CD4-positive, alpha-beta T cell treated with Interleukin-6 for 4 hours (primary cell): ENCODE data around the gene FOLH1.
"Not testable (repeated sequence)": the region's sequence is repeated elsewhere in the genome, so short reads cannot be mapped to it uniquely, and the experiment has no call there.

Experiments used
- DNase-seq: peaks from one replicate; pipeline ENCODE4 v3.0.0-alpha.2; 2020; ENCODE audit warnings: mixed read lengths

FOLH1 gene

DNA sequence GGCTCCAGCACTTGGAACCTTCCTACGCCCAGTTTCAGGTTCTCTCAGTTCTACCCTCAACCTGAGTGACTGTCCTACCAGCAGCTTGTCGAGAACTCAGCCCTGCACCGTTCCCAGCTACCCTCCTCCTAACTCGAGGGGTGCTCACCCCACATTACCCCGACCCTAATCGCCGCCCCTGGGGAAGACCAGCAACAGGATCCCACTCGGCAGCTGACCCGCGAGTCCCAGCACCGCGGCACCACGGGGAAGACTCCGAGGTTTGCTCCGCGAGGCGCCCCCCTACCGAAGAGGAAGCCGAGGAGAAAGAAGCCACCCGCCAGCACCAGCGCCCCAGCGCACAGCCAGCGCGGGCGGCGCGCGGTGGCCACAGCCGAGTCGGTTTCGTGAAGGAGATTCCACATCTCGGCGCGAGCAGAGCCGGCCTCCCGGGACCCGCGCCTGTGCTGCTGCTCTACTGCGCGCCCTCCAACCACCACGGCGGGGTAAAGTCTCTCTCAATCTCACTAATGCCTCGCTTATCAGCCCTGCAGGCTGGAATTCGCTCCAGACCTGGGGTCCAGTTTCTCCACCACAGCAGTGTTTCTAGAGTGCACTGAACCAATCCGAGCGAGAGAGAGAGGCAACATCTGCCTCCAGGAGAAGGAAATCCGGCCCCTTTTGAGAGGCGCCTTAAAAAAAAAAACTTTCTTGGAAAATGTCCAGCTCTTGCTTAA lies at the start of gene FOLH1:
Gene FOLH1 (minus strand): TSS at position 597 of the 716 bp plus-strand sequence. CDS start 193 bp downstream, at position 404.
- DNase-seq = no peak

DNA sequence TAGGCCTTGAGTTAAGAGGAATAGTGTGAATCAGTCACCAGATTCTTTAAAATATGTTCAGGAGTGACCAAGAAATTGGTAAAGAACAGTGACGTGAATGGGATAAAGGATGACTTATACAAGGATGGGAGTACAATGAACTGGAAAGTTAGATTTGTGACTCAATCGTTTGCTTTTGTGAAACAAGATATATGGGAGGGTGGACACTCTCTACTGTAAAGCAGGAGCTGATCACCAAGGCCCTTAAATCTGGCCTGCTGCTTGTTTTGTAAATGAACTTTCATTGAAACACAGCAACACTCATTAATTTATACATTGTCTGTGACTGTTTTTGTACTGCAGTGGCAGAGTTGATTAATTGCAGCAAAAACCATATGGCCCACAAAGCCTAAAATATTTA lies 46.7 kb upstream of the FOLH1 start:
- DNase-seq = not testable (repeated sequence)

DNA sequence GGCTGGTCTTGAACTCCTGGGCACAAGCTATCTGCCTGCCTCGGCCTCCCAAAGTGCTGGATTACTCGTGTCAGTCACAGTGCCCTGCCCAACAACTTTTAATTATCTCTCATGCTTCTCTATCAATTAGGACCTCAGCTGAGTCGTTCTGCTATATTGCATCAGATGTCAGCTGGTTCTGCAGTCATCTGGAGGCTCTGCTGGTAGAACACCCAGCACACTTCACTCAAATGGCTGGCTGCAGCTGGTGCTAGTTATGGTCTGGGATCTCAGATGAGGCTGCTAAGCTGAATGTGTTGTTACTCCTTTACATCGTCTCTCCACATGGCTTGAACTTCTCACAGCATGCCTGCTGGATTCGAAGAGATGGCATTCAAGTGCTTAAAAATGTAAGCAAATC lies 42.8 kb upstream of the FOLH1 start:
- DNase-seq = not testable (repeated sequence)

DNA sequence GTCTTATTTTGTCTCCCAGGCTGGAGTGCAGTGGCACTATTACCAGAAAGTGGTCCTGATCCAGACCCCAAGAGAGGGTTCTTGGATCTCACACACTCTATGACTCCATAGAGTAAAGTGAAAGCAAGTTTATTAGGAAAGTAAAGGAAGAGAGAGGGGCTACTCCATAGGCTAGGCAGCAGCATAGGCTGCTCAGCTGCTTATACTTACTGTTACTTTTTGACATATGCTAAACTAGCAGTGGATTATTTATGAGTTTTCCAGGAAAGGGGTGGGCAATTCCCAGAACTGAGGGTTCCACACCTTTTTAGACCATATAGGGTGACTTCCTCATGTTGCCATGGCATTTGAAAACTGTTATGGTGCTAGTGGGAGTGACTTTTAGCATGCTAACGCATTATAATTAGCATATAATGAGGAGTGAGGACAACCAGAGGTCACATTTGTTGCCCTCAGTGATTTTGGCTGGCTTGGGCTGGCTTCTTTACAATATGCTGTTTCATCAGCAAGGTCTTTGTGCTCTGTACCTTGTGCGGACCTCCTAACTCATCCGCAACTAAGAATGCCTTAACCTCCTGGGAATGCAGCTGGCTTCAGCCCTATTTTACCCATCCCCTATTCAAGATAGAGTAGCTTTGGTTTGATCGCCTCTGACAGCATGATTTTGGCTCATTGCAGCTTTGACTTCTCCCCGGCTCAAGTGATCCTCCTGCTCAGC lies 42.2 kb upstream of the FOLH1 start:
- not testable (repeated sequence) for DNase-seq

DNA sequence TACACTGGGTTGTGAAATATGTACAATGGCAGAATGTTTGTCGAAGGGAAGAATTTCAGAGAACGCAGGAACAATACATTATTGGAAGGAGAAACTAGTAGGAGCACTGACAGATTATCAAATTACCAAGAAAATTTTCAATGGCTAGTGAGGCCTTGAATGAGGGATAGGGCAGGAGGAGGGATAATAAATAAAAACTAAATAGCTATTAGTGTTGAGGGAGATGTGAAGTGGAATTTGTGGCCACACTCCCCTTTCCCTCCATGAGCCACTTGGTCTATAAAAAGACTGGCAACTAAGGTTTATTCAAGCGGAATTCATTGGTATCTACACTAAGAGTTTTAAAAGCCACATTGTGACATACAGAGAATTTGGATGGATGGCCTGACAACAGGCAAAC lies 41.0 kb upstream of the FOLH1 start:
- not testable (repeated sequence) for DNase-seq

DNA sequence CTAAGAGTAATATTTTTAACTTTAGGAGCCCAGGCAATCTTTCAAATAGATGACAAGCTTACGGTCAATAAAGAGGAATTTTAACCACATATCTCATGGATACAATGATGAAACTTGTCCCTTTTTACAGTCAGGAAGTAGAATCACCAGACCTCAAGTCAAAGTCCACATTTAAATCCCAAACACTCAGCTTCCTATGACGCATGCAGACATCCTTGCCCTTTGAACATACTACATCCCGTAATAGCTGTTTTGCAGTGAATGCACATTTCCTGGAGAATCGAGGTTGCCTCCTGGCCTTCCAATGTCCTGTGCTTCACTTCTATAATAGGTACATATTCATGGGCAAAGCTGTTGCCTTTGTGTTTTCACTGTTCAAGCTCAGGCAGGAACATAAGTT lies 25.3 kb upstream of the FOLH1 start:
- DNase-seq = not testable (repeated sequence)

DNA sequence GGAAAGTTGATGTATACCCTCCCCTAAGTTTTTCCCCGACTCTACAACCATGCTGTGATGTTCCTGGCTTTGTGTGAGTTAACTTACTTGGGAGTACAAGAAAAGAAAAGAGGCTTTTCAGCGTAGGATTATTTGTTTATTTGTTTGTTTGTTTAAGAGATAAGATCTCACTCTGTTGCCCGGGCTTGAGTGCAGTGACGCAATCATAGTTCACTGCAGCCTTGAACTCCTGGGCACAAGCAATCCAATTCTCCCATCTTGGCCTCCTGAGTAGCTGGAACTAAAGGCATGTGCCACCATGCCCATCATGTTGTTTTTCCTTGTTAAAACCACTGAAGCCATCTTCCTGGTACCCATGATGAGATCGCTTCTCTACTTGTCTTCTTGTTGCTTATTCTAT lies 24.6 kb upstream of the FOLH1 start:
- not testable (repeated sequence) for DNase-seq

DNA sequence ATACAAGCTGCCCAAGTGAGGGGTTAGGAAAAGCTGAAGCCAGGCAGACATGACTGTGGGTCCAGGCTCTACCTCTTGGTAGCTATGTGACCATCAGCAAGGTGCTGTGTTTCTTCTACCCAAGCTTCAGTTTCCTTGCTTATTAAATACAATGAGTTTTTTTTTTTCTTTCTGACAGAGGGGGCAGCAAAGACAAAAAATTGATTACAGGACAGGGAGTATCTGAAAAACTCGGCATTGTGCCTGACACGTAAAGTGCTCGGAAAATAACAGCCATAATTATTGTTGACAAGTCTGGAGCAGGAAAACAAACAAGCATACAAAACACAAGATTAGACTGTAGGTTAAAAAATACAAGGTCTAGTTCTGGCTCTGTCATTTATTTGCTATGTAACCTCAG lies 23.3 kb upstream of the FOLH1 start:
- DNase-seq = not testable (repeated sequence)

DNA sequence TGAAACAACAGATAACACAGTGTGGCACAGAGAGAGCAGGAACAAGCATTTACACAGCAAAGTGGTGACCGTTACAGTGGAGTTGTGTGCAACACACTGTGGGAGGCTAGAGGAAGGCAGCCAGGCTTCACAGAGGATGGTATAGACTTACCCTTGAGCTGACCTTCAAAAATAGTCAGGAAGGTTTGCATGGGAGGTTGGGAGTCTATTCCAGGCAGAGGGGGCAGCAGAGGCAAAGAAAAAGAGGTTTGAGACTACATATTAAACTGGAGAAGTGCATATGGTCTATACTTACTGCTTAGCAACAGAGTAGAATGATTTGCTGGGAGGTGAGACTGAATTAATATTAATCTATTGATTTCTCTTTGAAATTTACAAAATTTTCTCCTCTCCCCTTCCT lies 22.1 kb upstream of the FOLH1 start:
- DNase-seq = not testable (repeated sequence)

DNA sequence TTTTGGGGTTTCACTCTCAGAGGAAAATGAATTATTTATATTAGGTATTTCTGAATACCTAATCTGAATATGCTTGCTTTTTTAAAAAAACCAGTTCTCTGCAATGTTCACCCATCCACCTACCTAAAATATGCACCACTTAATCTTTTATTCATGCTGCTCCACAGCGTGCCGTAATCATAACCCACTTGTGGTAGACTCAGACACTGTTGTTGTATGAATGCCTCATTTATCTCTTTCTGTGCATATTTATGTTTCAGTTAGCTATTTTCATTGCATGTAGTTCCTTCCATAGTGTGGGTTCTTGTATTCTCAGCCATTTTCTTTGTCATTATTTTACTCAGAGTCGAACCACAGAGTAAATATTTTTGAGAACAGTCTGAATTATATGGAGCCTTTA lies 21.6 kb upstream of the FOLH1 start:
- not testable (repeated sequence) for DNase-seq

DNA sequence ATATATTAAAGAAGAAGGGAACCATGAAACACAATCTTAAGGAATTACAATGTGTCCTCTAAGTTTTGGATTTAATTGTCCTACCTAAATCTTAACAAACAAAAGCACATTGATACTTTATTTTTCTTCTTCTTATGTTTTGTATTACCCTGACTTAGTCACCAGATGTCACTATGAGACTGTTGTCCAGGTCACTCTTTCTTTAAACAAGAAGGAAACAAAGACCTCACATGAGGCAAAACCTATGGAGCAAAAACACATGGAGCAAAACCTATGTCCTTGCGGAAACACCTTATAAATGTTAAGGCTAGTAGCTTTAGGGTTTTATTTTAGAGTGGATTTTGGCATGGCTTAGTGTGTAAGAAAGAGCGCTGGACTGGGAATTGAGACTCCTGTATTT lies 20.7 kb upstream of the FOLH1 start:
- not testable (repeated sequence) for DNase-seq

DNA sequence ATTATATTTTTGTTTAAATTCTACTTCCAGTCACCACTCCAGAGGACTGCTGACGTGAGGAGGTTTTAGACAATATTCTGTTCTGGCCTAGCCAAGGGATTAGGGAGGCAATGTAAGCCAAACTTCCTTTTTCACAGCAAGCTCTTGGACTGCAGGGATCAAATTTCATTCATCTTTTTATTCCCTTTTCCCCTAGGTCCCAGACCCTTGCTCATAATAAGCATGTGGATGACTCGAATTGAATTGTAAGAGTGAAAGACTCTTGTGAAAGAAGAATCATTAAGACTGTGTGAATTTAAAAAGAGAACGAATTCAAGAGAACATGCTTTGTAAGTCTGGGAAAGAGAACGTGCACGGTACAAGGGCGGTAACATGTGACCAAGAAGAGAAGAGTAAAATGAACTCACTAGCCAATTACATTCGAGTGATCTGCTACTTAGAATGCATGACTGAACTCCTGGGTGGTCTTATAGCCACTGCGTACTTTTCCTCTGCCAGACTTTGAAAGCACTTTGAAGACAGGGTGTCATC lies 16.9 kb upstream of the FOLH1 start:
- not testable (repeated sequence) for DNase-seq

DNA sequence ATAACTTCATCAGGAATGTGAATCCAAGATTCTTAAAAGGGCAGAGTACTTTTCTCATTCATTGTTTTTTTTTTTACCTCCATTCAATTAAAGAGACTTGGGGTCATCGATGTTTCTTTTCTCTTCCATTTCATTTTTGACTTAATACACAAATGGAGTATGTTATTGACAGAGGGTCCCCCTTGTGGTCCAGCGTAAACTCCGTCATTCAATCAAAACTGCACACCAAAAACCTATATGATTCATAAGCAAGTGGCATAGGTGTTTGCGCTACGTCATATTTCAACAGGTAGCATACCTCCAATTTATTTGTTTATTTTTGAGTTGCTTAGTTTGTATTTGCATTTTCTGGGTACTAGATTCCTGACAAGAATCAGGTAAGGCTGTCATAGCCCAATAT lies 12.7 kb upstream of the FOLH1 start:
- DNase-seq = no peak

DNA sequence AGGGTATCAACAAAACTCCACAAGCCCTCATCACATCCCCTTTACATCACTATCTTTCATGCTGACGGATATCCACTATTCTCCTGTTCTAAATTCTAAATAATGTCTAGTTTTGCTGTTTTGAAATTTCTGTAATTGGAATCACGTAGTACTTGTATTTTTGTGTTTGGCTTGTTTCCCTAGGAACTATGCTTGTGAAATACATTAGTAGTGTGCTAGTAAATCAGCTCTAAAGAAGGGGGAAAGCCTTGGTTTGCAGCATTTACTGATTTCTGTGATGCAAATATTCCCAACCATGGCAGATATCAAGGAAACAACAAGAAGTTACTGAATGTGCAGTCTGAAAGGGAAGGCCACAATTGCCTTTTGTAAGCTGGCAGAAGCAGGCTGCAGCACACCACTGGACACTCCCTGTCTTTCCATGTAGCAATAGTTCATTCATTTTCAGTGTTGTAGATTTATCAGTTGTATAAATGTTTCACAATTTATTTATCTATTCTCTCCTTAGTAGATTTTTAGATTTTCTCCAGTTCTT lies 4.7 kb upstream of the FOLH1 start:
- no peak for DNase-seq

DNA sequence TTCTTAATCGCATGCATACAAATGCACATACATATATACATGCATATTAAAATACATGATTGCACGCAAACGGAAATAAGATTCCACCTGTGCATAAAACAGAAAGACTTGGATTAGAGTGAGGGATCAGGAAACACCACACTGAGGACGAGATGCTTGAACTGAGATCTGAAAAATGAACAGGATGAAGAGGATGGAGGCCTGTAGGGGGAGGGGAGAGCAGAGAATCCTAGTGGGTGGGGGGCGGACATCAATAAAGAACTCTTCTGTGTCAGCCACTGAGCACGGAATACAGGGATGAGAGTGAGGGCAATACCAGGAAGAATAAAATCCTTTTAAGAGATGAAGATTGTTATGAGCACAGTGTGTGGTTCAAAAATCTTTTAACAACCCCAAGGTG lies 1.4 kb downstream of the FOLH1 start:
- DNase-seq = not testable (repeated sequence)

DNA sequence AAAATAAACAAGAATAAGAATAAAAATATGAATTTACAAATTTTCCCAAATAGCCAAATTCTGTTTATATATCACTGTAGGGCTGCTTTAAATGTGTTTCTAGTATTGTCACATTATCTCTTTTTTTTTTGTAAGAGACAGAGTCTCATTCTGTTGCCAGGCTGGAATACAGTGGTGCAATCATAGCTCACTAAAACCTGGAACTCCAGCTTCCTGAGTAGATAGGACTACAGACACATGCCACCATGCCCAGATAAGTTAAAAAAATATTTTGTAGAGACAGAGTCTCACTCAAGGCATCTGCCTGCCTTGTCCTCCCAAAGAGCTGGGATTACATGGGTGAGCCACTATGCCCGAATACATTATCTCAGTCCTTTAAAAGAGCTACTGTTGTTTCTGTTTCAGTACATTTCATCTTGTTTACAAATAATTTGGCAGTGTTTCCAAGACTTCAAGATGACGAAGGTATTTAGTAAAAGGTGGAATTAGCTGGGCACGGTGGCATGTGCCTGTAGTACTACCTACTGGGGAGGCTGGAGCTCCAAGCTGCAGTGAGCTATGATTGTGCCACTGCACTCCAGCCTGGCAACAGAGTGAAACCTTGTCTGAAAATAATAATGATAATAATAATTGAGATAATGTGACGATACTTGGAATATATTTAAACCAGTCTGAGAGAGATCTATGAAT lies 6.0 kb downstream of the FOLH1 start:
- no peak for DNase-seq

DNA sequence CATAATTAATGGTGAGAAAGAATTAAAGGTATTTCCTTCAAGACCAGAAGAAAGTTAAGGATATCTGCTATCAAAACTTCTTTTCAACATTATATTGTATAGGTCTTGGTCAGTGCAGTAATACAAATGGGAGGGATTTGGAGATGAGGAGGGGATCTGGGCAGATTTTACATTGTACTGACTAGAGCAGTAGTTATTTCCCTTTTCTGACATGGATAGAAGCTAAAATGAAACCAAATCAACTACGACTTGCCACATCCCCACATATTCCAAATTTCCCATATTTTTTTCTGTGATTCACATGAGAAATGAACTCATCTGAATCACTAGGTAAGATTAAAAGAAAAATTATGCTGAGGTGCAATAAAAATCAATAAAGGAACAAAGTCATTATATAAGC lies 11.6 kb downstream of the FOLH1 start:
- DNase-seq = not testable (repeated sequence)

DNA sequence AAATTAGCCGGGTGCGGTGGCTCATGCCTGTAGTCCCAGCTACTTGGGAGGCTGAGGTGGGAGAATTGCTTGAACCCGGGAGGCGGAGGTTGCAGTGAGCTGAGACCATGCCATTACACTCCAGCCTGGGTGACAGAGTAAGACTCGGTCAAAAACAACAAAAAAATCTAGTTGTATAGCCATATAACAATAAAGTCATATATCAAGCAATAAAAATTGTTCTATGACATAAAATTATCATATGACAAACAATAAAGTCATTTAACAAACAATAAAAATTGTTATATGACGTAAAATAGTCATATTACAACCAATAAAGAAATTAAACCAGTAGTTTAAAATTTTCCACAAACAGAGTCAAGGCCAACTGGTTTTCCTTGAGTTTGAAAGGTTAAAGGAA lies 12.4 kb downstream of the FOLH1 start:
- DNase-seq = not testable (repeated sequence)

DNA sequence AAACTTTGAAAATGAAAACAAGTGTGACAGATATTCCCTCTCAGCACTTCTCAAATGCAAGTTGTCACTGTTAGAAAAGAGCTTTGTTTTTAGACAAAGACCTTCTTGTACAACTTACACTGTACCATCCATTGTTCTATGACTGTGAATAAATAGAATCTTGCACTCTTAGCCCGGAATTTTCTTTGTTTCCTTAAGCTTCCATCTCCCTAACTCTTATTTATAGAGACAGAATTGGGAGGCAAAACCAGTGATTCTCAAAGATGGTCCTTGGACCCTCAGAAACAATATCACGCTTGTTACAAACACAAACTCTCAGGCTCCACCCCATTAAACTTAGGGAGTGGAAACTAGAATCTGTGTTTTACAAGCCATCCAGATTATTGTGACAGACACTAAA lies 18.1 kb downstream of the FOLH1 start:
- not testable (repeated sequence) for DNase-seq

DNA sequence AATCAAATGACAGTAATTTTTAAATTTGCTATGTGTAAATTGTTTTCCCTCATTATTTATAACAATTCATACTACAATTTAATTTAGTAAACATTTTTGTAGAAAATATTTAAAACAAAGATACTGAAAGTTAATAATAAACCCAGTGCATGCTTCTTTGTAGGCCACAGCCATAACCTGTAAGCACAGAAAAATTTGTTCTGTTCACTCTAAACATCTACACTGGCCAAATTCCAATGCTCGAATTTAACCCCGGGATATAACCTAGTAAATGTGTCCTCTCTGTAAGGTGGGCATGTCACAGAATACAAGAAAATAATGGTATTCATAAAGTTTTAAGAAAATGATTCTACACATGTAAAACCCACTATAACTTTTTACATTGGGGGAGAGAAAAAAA lies 22.2 kb downstream of the FOLH1 start:
- DNase-seq = not testable (repeated sequence)

DNA sequence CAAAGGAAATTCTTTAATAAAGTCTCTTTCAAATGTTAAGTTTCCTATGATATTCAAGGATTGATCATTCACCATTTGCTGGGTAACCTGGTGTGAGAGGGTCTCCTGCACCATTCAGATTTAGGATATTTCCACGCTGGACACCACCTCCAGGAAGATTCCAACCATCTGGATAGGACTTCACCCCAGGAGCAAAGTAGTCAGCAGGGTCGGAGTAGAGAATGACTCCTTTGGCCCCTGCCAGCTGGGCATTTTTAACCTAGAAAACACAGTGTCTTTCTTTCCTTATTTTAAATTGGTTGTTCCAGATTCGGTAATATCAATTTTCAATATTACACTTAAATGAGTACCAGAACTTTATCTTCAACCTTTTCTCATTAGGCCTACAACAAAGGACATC lies 22.8 kb downstream of the FOLH1 start:
- not testable (repeated sequence) for DNase-seq

DNA sequence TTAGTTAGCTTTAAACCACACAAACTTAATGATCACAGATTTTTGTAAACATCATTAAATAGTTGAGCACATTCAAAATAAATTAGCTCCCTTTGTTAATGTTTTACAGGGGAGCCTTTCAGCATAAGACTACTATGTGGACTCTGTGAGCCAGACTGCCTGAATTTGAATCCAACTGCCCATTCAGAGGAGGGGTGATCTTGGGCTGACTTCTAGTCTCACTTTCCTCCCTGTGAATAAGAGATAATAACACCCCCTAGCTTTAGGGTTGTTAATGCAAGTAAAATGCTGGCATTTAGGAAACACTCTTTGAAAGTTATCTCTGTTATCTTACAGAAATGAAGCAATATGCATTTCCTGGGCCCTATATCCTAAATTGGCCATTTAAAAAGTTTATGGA lies 23.6 kb downstream of the FOLH1 start:
- not testable (repeated sequence) for DNase-seq

DNA sequence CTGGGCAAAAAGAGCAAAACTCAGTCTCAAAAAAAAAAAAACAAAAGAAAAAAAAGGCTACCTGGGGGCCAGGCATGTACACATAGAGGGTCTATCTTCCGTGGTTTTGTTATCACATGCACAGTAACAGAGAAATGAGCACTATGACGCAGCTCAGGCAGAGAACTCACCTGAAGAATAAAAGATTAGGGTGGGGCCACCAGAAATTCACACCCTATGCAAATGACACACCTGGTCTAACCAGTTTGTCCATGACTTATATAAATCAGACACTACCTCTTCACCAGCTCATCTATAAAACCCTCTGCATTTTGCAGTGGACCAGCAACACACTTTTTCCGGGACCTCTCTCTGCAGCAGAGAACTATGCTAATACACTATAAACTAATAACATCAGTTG lies 30.5 kb downstream of the FOLH1 start:
- DNase-seq = not testable (repeated sequence)
